Astrocyte (in vitro differentiated cells and primary cell): ENCODE measurements around the gene POU2F3.

Experiments used
- CTCF ChIP-seq: IDR thresholded peaks from 2 replicates; pipeline ENCODE4 v1.5.1; 2011; ENCODE audit warnings: low read depth, mild to moderate bottlenecking, inconsistent platforms, low read length, moderate library complexity; ENCODE audit not compliant: insufficient read depth
- EZH2 ChIP-seq: IDR thresholded peaks from 2 replicates; pipeline ENCODE4 v1.6.1; 2012; ENCODE audit warnings: mild to moderate bottlenecking, low read length, inconsistent platforms; ENCODE audit not compliant: insufficient read depth

- no peak for TF ChIP-seq CTCF
- no peak for TF ChIP-seq EZH2
These were observed 43.1 kb upstream of the POU2F3 start for GRCh38 chr11:120196826-120197225.
